Hematopoietic multipotent progenitor cell treated with erythropoietin and hydrocortisone succinate and interleukin-3 and kit ligand, for 17 days (in vitro differentiated cells): Measurements from ENCODE around the gene DPAGT1.
A peak's percentile ranks its signal among the peaks of the same experiment; 100 is the strongest.
"Not testable (repeated sequence)": the region's sequence is repeated elsewhere in the genome, so short reads cannot be mapped to it uniquely, and the experiment has no call there.

Source experiments
- DNase-seq: peaks from one replicate; pipeline ENCODE4 v3.0.0-alpha.2; 2015; ENCODE audit warnings: low spot score

The DPAGT1 gene

GRCh38 chr11:119093942-119094815 lies 7.5 kb downstream of the DPAGT1 start:
- DNase-seq, result peak; percentile 79

DNA sequence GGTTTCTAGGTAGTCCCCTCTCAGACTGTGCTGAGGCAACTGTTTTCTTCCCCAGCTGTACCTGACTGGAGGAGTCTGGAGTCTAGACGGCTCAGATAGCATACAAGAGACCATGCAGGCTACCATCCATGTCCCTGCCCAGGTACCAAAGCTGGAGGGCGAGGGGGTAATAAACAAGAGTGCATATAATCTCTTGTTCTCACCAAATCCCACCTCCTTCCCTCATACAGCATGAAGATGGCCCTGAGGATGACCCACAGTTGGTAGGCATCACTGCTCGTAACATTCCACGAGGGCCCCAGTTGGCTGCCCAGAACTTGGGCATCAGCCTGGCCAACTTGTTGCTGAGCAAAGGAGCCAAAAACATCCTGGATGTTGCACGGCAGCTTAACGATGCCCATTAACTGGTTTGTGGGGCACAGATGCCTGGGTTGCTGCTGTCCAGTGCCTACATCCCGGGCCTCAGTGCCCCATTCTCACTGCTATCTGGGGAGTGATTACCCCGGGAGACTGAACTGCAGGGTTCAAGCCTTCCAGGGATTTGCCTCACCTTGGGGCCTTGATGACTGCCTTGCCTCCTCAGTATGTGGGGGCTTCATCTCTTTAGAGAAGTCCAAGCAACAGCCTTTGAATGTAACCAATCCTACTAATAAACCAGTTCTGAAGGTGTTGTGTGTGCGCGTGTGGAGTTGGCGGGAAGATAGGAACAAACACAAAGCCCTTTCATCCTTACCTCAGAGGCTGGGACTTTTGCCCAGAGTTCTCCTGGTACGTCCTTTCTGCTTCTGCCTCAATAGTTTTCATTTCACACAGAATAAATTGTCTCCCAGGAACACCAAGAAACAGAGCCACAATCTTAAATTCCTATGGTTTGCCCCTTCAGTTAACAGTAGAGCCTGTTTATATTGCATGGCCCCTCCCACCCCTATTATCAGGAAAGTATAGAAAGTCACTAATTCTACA lies 8.5 kb downstream of the DPAGT1 start:
- peak; percentile 68 for DNase-seq

- peak; percentile 64 for DNase-seq
These were observed 9.4 kb downstream of the DPAGT1 start for GRCh38 chr11:119091966-119092879.

DNA sequence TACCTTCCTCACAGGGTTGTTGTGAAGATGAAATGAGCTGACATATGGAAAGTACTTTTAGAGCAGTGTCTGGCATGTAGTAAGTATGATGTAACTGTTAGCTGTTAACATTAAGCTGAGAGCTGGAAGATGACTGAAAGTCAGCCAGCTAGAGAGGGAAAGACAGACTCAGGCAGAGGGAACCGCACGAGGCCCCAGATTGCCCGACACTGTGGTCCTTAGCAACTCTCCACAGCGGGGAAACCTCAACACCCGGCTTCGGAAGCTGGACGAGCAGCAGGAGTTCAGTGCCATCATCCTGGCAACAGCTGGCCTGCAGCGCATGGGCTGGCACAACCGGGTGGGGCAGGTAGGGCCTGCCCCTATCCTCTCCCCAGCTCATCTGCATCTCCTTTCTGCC lies 10.5 kb downstream of the DPAGT1 start:
- DNase-seq, result peak; percentile 66

DNA sequence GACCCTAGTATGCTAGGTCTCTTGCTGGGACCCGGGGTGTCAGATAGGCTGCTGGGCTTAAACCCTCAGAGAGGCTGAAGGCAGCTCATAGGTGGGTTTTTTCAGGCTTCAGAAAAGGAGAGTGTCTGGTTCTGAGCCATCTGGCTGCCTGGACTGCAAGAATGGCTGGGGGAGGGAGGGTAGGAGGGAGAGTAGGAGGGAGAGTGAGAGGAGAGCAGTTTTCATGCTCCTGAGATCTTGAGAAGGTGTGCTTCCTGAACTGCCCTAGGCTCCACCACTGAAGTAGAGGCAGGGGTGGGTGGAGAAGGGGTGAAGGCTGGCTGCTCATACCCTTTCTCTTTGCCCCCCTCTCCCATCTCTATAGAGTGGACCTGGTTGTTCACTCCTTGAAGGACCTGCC lies 12.3 kb downstream of the DPAGT1 start:
- no peak for DNase-seq

GRCh38 chr11:119088406-119088805 lies 13.2 kb downstream of the DPAGT1 start:
- peak; percentile 66 for DNase-seq

DNA sequence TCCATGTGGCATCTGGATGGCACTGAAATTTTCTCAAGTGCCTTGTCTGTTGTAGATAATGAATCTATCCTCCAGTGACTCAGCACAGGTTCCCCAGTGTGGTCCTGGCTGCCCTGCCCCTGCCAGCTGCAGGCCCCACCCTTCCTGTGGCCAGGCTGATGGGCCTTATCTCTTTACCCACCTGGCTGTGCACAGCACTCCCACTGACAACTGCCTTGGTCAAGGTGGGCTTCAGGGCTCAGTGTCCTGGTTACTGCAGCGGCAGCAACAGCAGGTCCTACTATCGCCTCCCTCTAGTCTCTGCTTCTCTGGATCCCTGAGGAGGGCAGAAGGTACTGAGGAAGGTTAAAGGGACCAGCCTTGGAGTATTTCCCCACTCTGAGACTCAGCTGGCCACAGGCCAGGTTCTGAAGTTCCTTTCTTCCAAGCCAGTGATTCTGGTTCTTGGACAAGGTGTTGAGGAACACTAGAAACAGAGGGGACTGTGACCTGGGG lies 13.9 kb downstream of the DPAGT1 start:
- DNase-seq, result peak; percentile 97

GRCh38 chr11:119087123-119087522 lies 14.5 kb downstream of the DPAGT1 start:
- no peak for DNase-seq

- DNase-seq, result peak; percentile 89
These were observed 16.2 kb downstream of the DPAGT1 start for GRCh38 chr11:119085437-119085847.

DNA sequence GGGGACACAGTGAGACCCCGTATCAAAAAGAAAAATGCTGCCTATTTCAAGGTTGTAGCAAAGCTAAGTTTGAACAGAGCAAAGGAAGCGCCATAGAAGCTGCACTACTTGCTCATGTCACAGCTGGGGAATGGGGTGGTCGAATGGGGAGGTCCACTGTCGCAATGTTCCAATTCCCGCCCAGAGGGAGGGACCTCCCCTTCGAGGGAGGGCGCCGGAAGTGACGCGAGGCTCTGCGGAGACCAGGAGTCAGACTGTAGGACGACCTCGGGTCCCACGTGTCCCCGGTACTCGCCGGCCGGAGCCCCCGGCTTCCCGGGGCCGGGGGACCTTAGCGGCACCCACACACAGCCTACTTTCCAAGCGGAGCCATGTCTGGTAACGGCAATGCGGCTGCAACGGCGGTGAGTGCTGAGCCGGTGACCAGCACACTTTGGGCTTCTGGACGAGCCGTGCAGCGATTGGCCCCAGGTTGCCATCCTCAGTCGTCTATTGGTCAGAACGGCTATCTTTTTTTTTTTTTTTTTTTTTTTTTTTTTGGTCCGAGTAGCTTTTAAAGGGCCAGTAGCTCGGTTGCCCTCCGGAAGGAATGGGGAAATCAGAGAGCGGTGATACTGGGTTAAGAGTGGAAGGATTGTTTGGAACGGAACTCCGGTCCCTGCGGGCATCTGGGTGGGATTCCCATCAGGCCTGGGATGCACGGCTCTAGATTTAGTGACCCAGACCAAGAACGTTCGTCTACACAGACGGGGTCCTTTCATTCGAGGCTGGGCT lies 16.8 kb downstream of the DPAGT1 start, which contains the start of gene HMBS:
Gene HMBS (plus strand): TSS at position 219 of the 774 bp plus-strand sequence. CDS start 153 bp downstream, at position 372.
- peak; percentile 94 for DNase-seq

GRCh38 chr11:119081682-119082260 lies 19.9 kb downstream of the DPAGT1 start:
- no peak for DNase-seq

GRCh38 chr11:119078675-119079420 lies 22.8 kb downstream of the DPAGT1 start:
- no peak for DNase-seq

GRCh38 chr11:119077839-119078238 lies 23.8 kb downstream of the DPAGT1 start:
- no peak for DNase-seq

DNA sequence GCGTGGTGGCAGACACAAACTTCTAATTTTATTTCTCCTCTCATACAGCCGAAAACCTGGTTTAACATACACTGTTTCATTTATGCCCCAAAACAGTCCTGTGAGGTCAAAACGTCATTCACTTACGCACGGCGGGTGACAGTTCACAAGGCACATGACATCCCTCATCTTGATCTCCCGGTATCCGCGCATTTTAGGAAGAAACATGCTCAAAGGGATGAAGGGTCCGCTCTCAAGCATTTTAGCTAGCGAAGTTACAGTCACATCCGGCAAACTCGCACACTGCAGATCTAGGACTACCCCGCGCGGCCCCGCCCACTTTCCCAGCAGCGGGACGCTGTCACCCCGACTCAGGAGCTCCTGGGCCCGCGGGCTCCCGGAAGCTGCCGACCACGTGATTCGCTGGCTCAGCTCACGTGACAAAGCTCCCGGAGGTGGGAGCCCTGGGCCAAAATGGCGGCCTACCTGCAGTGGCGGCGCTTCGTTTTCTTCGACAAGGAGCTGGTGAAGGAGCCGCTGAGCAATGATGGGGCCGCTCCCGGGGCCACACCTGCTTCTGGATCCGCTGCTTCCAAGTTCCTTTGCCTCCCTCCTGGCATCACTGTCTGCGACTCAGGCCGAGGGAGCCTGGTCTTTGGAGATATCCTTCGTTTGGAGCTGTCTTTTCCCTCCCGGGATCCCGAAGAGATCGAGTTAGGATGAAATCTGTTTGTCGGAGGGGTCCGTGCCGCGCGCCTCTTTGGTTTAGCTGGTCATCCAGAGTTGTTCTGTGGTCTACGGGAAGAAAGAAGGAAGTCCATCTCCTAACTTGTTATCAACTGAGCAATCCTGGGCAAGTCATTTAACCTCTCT lies 34.1 kb downstream of the DPAGT1 start, which contains the start of gene VPS11:
Gene VPS11 (plus strand): TSS at position 448 of the 852 bp plus-strand sequence. CDS start 6 bp downstream, at position 454.
- DNase-seq, result peak; percentile 98

DNA sequence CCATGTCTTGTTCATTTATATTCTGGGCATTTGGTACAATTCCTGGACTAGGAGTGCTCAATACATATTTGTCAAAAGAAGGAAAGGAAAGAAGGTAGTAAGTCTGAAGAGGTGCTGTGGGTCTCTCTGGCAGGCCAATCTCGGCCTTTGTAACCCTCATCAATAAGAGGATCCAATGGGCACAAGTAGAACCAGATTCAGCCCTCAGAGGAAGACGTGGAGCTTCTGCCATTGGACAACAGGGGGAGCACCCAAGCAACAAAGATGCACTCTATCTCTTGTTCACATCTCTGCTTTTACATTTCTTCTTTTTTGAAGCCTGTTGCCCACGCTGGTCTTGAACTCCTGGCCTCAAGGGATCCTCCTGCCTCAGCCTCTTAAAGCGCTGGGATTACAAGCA lies 36.3 kb downstream of the DPAGT1 start:
- DNase-seq, result peak; percentile 88

DNA sequence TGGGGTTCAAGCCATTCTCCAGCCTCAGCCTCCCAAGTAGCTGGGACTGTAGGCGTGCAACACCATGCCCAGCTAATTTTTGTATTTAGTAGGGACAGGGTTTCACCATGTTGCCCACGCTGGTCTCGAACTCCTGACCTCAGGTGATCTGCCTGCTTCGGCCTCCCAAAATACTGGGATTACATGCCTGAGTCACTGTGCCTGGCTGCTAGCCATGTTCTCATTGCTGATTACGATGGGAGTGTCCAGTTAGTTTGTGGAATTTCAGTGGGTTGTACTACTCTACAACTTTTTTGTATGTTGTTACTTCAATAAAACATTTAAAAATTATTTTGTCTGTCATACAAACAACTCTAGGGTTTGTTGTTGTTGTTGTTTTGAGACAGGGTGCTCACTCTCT lies 38.9 kb downstream of the DPAGT1 start:
- DNase-seq, result peak; percentile 96

- no peak for DNase-seq
These were observed 40.4 kb downstream of the DPAGT1 start for GRCh38 chr11:119061256-119061655.

DNA sequence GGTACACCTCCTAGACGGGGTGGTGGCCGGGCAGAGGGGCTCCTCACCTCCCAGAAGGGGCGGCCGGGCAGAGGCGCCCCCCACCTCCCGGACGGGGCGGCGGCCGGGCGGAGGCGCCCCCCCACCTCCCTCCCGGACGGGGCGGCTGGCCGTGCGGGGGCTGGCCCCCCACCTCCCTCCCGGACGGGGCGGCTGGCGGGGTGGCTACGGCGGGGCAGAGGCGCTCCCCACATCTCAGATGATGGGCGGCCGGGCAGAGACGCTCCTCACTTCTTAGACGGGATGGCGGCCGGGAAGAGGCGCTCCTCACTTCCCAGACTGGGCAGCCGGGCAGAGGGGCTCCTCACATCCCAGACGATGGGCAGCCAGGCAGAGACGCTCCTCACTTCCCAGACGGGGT lies 42.5 kb downstream of the DPAGT1 start:
- DNase-seq, result not testable (repeated sequence)
